ENCODE results near the gene ECSCR. TPM values are rescaled to one million over a fixed set of nuclear protein-coding genes. Genes with fewer than 3 reads are reported as not detected.

ECSCR gene
- total RNA-seq, 2 experiments from 2014 or later: not detected

DNA sequence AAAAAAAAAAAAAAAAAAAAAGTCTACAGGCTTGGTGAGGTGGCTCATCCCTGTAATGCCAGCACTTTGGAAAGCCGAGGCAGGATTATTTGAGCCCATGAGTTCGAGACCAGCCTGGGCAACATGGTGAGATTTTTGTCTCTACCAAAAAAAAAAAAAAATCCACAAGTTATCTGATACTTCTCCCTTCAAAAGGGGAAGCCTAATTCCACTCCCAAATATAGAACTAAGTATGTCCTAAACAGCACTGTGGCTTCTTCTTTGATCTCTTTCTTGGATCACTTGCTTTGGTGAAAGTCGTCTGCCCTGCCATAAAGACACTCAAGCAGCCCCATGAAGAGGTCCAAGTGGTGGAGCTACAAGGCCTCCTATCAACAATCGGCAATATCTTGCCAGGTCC, 38.8 kb upstream of the ECSCR start:
- POLR2A ChIA-PET: interaction anchor here (0.8 kb wide), 1 partner anchor 20 kb away, joined by 3 read pairs; no protein-coding TSS in a partner anchor

DNA sequence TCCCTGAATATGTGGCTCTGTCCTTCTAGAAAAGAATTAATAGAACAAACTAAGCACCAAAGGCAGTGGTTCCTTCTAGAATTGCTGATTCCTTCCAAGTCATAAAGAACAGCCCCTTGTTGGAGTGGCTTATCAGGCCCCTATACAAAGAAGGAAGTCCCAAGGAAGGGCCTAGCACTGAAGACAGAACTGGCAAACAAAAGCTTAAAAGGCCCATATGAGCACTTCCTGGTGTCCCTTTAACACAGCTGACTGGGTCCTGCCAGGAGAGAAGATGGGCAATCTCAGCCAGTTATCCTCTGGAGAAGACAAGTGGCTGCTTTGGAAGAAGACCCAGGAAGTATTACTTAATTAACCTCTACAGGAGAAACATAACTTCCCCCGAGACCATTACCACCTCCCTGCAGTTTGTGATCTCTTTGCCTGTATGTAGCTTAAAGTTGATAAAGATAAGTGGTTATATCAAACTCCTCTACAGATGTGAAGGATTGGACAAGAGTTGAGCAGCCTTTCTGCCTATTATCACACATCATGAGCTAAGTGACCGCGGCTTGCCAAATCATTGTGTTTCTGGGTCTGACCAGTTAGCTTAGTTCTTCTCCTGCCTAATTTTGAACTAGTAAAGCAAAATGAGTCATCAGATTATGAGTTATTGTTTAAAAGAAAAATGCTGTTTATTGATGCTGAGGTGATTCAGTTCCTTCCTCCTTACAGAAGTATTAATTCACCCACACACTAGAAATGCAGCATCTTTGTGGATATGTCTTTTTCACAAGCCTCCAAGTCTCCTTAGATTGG, 33.3 kb upstream of the ECSCR start:
- TF ChIP-seq, protein P1, sequence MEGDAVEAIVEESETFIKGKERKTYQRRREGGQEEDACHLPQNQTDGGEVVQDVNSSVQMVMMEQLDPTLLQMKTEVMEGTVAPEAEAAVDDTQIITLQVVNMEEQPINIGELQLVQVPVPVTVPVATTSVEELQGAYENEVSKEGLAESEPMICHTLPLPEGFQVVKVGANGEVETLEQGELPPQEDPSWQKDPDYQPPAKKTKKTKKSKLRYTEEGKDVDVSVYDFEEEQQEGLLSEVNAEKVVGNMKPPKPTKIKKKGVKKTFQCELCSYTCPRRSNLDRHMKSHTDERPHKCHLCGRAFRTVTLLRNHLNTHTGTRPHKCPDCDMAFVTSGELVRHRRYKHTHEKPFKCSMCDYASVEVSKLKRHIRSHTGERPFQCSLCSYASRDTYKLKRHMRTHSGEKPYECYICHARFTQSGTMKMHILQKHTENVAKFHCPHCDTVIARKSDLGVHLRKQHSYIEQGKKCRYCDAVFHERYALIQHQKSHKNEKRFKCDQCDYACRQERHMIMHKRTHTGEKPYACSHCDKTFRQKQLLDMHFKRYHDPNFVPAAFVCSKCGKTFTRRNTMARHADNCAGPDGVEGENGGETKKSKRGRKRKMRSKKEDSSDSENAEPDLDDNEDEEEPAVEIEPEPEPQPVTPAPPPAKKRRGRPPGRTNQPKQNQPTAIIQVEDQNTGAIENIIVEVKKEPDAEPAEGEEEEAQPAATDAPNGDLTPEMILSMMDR (IDR thresholded peaks at IDR 0.05): no peak
- intact Hi-C loops (cut with DNase I, micrococcal nuclease): no loop called here
- DNase-seq: no peak
- no peak overlapping the region for H3K27ac Mint-ChIP-seq
- Histone ChIP-seq H3K9me3 (ENCODE audit: control insufficient read depth in 1 of 2, insufficient read depth in 1 of 2, low read length in 2 of 2) (no peaks in the 10 kb centered on the region), H3K27me3 (ENCODE audit: control insufficient read depth in 1 of 2, insufficient read depth in 2 of 2, low read length in 2 of 2) (no peaks in the 10 kb centered on the region), H3K4me1 (ENCODE audit: insufficient read depth, low read length) (peaks cover 15% of the 10 kb centered on the region), H3K4me3 (ENCODE audit: low read length) (no peak overlapping the region), H3K27ac (ENCODE audit: low read depth in 1 of 2, low read length in 2 of 2) (no peak overlapping the region), H3K36me3 (ENCODE audit: insufficient read depth, low read length) (no peaks in the 10 kb centered on the region)
- POLR2A ChIA-PET: interaction anchor here (2.4 kb wide), 1 partner anchor 14 kb away, joined by 9 read pairs; the partner anchor contains the start of gene STING1
- no peak for ATAC-seq (ENCODE audit: poor library complexity)
- no peaks in the 10 kb centered on the region for H3K27me3 Mint-ChIP-seq
- no peak overlapping the region for H3K4me3 Mint-ChIP-seq
- H3K9me3 Mint-ChIP-seq: no peaks in the 10 kb centered on the region
- H3K4me1 Mint-ChIP-seq (ENCODE audit: low read depth): peaks cover 22% of the 10 kb centered on the region
- CTCF ChIA-PET: interaction anchor here (2.6 kb wide), 1 partner anchor 73 kb away, joined by 8 read pairs; no protein-coding TSS in a partner anchor
- no peaks in the 10 kb centered on the region for H3K36me3 Mint-ChIP-seq (ENCODE audit: low read depth)

More for the DNA sequence above, 38.8 kb upstream of the ECSCR start:
- TF ChIP-seq, protein P1 (IDR thresholded peaks at IDR 0.05): no peak
- Histone ChIP-seq H3K36me3 (ENCODE audit: insufficient read depth, low read length) (no peaks in the 10 kb centered on the region), H3K27ac (ENCODE audit: low read depth in 1 of 2, low read length in 2 of 2) (no peak overlapping the region), H3K9me3 (ENCODE audit: control insufficient read depth in 1 of 2, insufficient read depth in 1 of 2, low read length in 2 of 2) (no peaks in the 10 kb centered on the region), H3K4me3 (ENCODE audit: low read length) (no peak overlapping the region), H3K27me3 (ENCODE audit: control insufficient read depth in 1 of 2, insufficient read depth in 2 of 2, low read length in 2 of 2) (no peaks in the 10 kb centered on the region), H3K4me1 (ENCODE audit: insufficient read depth, low read length) (no peaks in the 10 kb centered on the region)
- no peak for ATAC-seq (ENCODE audit: poor library complexity)
- Mint-ChIP-seq H3K9me3 (no peaks in the 10 kb centered on the region), H3K4me1 (ENCODE audit: low read depth) (no peaks in the 10 kb centered on the region), H3K36me3 (ENCODE audit: low read depth) (no peaks in the 10 kb centered on the region), H3K4me3 (no peak overlapping the region), H3K27ac (no peak overlapping the region), H3K27me3 (no peaks in the 10 kb centered on the region)
- CTCF ChIA-PET: interaction anchor here (3.2 kb wide), 1 partner anchor 79 kb away, joined by 11 read pairs; no protein-coding TSS in a partner anchor
- intact Hi-C loops (cut with DNase I, micrococcal nuclease): no loop called here
- DNase-seq: no peak

DNA sequence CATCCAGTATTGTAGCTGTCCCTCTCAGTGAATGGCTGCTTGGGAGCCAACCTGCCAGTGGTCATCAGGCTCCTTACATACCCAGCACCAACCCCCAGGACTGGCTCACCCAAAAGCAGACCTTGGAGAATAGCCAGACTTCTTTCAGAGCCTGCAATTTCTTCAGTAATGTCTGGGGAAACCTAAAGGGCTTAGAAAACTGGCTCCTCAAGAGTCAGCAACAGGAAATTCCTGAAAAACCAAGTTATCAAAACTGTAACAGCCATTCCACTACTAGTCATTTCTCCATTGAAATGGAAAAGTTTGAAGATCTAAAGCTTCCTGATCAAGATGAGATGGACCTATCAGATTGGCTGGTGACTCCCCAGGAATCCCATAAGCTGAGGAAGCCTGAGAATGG, 32.3 kb upstream of the ECSCR start:
- no peak overlapping the region for H3K27ac Mint-ChIP-seq
- intact Hi-C loops (cut with DNase I, micrococcal nuclease): no loop called here
- H3K27me3 Mint-ChIP-seq: no peaks in the 10 kb centered on the region

More for the DNA sequence above, 32.3 kb upstream of the ECSCR start:
- H3K4me1 ChIP-seq (ENCODE audit: insufficient read depth, low read length): peaks cover 15% of the 10 kb centered on the region
- no peak overlapping the region for H3K27ac ChIP-seq (ENCODE audit: low read depth in 1 of 2, low read length in 2 of 2)
- H3K4me3 Mint-ChIP-seq: no peak overlapping the region
- H3K9me3 ChIP-seq (ENCODE audit: control insufficient read depth in 1 of 2, insufficient read depth in 1 of 2, low read length in 2 of 2): no peaks in the 10 kb centered on the region
- ChIA-PET CTCF (no interaction called here), POLR2A (interaction anchor here (1.9 to 2.4 kb wide), 2 partner anchors 13 to 17 kb away, joined by 5 to 9 read pairs; partner anchors contain the start of gene STING1)
- H3K4me1 Mint-ChIP-seq (ENCODE audit: low read depth): peaks cover 22% of the 10 kb centered on the region
- TF ChIP-seq, protein P1 (IDR thresholded peaks at IDR 0.05): no peak
- no peak overlapping the region for H3K4me3 ChIP-seq (ENCODE audit: low read length)
- DNase-seq (no peak), ATAC-seq (ENCODE audit: poor library complexity) (no peak)
- no peaks in the 10 kb centered on the region for H3K36me3 Mint-ChIP-seq (ENCODE audit: low read depth)
- no peaks in the 10 kb centered on the region for H3K27me3 ChIP-seq (ENCODE audit: control insufficient read depth in 1 of 2, insufficient read depth in 2 of 2, low read length in 2 of 2)
- no peaks in the 10 kb centered on the region for H3K36me3 ChIP-seq (ENCODE audit: insufficient read depth, low read length)
- H3K9me3 Mint-ChIP-seq: no peaks in the 10 kb centered on the region

Data from CD4-positive, alpha-beta T cell (primary cell).